Gastrocnemius medialis (tissue), 4 donors: ENCODE results near the gene DOCK11. TPM values are rescaled to one million over a fixed set of nuclear protein-coding genes. Genes with fewer than 3 reads are reported as not detected.

ENCODE experiments used
- ATAC-seq, 2 donors: fragments of 150-250 bp; one replicate each; pipeline ENCODE4 v1.9.1; 2016
- DNase-seq, 2 donors: peaks; one replicate each; pipeline ENCODE4 v3.0.0-alpha.2; 2019
- H3K27ac ChIP-seq, 4 donors: fragments of 200-600 bp; sonication (generic); 1 replicate in 1 of 4; 2 replicates in 3 of 4; pipeline ENCODE4 v1.5.1; 2016 to 2018; ENCODE audit warnings: mild to moderate bottlenecking in 2 of 4, moderate library complexity in 1 of 4
- H3K27me3 ChIP-seq, 3 donors: fragments of 200-600 bp; sonication (generic) in 2 of 3; 1 replicate in 1 of 3; 2 replicates in 2 of 3; pipeline versions ENCODE4 v1.5.1 to v1.6.0; 2016 to 2019; ENCODE audit warnings: mild to moderate bottlenecking in 1 of 3, moderate library complexity in 1 of 3
- H3K36me3 ChIP-seq, 2 donors: fragments of 200-600 bp; sonication (generic) in 1 of 2; one replicate each; pipeline ENCODE4 v1.5.1; 2017 to 2018
- H3K4me1 ChIP-seq, 2 donors: fragments of 200-600 bp; sonication (generic) in 1 of 2; one replicate each; pipeline ENCODE4 v1.5.1; 2016 to 2017; ENCODE audit warnings: mild to moderate bottlenecking in 2 of 2
- H3K4me3 ChIP-seq, 4 donors: fragments of 200-600 bp; sonication (generic) in 3 of 4; 1 replicate in 1 of 4; 2 replicates in 3 of 4; pipeline ENCODE4 v1.5.1; 2016 to 2019; ENCODE audit warnings: mild to moderate bottlenecking in 2 of 4
- H3K9me3 ChIP-seq, 3 donors: fragments of 200-600 bp; sonication (generic) in 2 of 3; 1 replicate in 1 of 3; 2 replicates in 2 of 3; pipeline ENCODE4 v1.5.1; 2016 to 2019
- CTCF ChIP-seq, 5 experiments: fragments of 450-650 bp in 3 of 5; fragments of 200-600 bp in 2 of 5; sonication (generic) in 2 of 5; IDR thresholded peaks in 4 of 5; conservative IDR thresholded peaks in 1 of 5; 1 replicate in 4 of 5; 2 replicates in 1 of 5; pipeline ENCODE4 v1.5.1; 2016 to 2019; ENCODE audit warnings: antibody characterized with exemption in 5 of 5, mild to moderate bottlenecking in 3 of 5, moderate library complexity in 3 of 5
- POLR2A ChIP-seq, 2 donors: fragments of 450-650 bp; IDR thresholded peaks; one replicate each; pipeline ENCODE4 v1.6.1; 2017; ENCODE audit warnings: antibody characterized with exemption in 2 of 2, mild to moderate bottlenecking in 2 of 2, moderate library complexity in 2 of 2
- in situ Hi-C, 4 donors: fragments of 200-750 bp; cut with MboI; loops; one replicate each; pipeline versions ENCODE4 v1.15.0 to v1.8.0; 2017; ENCODE audit warnings: low sequenced_read_pairs in 4 of 4
- intact Hi-C: fragments of 100-400 bp; cut with DNase I; formaldehyde crosslinking; loops from one replicate; pipeline ENCODE4 v1.15.1; 2023; ENCODE audit warnings: low total_unique reads
- total RNA-seq, 4 donors: library from RNA; depleted of rRNA; stranded (reverse); fragments of >200 nt; gene quantifications; one replicate each; pipeline versions ENCODE4 v1.1.0 to v1.2.3, GENCODE V29; 2016

DOCK11 gene
- total RNA-seq, 4 donors from 2014 or later, result 2.3 to 5.7 (median 3.2) TPM

DNA sequence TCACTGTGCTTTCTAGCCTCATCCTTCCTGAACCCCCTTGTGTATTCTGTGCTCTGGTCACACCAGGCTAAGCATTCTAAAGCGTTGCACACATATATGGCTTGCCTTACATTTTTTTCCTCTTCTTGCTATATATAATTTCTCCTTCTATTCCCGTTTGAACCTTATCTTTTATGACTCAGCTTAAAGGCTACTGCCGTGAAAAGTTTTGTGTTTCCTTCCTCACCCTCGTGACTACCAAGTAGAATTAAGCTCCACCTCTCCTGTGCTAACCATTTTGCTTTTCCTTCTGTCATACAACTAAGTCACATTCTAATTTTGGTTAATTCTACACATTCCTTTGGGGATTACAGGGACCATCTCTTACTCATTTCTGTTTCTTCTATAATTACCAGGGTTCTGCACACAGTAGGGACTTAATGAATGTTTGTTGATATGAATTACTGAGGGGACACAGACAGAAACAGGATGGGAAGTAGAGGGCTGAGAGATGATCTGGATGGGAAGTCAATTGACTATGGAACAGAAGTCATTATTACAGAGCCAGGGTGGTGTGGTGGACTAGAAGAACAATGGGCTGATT, 67.1 kb downstream of the DOCK11 start:
- ATAC-seq, result no peak
- H3K27me3 ChIP-seq, result no peaks in the 10 kb centered on the region
- in situ Hi-C loops (no loop called here), intact Hi-C loops (no loop called here)
- TF ChIP-seq CTCF (IDR thresholded peaks at IDR 0.05 in 4 of 5, conservative IDR thresholded peaks at IDR 0.05 in 1 of 5), result no peak
- TF ChIP-seq POLR2A (IDR thresholded peaks at IDR 0.05), result no peak
- no peaks in the 10 kb centered on the region for H3K36me3 ChIP-seq
- no peak for DNase-seq
- H3K27ac ChIP-seq, result no peak overlapping the region
- H3K4me3 ChIP-seq, result no peak overlapping the region
- H3K4me1 ChIP-seq, result no peaks in the 10 kb centered on the region
- no peaks in the 10 kb centered on the region for H3K9me3 ChIP-seq

GRCh38 chrX:118564498-118564897, 68.9 kb downstream of the DOCK11 start:
- ATAC-seq, result no peak
- H3K27ac ChIP-seq, result no peak overlapping the region
- no peak overlapping the region for H3K4me3 ChIP-seq
- H3K9me3 ChIP-seq, result no peaks in the 10 kb centered on the region
- no peaks in the 10 kb centered on the region for H3K36me3 ChIP-seq
- H3K4me1 ChIP-seq, result no peaks in the 10 kb centered on the region
- H3K27me3 ChIP-seq, result no peaks in the 10 kb centered on the region
- no peak for TF ChIP-seq CTCF (IDR thresholded peaks at IDR 0.05 in 4 of 5, conservative IDR thresholded peaks at IDR 0.05 in 1 of 5)
- TF ChIP-seq POLR2A (IDR thresholded peaks at IDR 0.05), result no peak
- no peak for DNase-seq
- in situ Hi-C loops (no loop called here), intact Hi-C loops (no loop called here)

DNA sequence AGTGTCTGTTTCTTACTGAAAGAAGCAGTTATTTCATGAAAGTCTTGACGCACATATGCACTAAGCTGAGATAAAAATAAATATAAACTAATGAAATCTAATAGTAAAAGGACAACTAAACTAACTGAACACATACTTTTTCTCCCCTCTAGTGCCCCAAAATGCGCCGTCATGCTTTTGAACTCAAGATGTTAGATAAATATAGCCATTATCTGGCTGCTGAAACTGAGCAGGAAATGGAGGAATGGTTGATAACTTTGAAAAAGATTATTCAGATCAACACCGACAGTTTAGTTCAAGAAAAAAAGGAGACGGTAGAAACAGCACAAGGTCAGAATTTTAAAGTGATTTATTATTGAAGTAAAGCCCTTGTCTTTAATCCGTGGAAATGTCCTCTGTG, 70.2 kb downstream of the DOCK11 start:
- Histone ChIP-seq H3K36me3 (no peaks in the 10 kb centered on the region), H3K9me3 (no peaks in the 10 kb centered on the region), H3K27ac (no peak overlapping the region), H3K4me1 (no peaks in the 10 kb centered on the region), H3K27me3 (no peaks in the 10 kb centered on the region), H3K4me3 (no peak overlapping the region)
- DNase-seq (no peak), ATAC-seq (no peak)
- intact Hi-C loops (no loop called here), in situ Hi-C loops (no loop called here)
- TF ChIP-seq CTCF (IDR thresholded peaks at IDR 0.05 in 4 of 5, conservative IDR thresholded peaks at IDR 0.05 in 1 of 5), result no peak
- no peak for TF ChIP-seq POLR2A (IDR thresholded peaks at IDR 0.05)

DNA sequence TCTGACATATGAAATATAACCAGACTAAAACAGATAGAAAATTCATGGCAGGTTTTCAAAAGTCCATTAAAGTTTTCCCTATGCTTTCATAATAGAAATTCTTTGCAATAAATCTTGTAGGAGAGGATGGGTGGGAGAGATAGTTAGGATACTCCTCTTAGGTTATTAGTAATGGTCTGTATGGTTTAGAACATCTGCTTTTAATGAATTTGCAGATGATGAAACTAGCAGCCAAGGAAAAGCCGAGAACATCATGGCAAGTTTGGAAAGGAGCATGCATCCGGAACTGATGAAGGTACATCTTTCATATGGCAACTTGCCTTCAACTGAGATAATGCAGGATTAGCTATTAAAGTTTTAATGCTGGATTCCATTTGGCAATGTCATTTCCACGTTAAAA, 70.7 kb downstream of the DOCK11 start:
- in situ Hi-C loops, result no loop called here
- Histone ChIP-seq H3K4me1 (no peaks in the 10 kb centered on the region), H3K27me3 (no peaks in the 10 kb centered on the region), H3K27ac (no peak overlapping the region), H3K9me3 (no peaks in the 10 kb centered on the region), H3K4me3 (no peak overlapping the region), H3K36me3 (no peaks in the 10 kb centered on the region)
- no peak for ATAC-seq
- TF ChIP-seq CTCF (IDR thresholded peaks at IDR 0.05 in 4 of 5, conservative IDR thresholded peaks at IDR 0.05 in 1 of 5) (no peak), POLR2A (IDR thresholded peaks at IDR 0.05) (no peak)
- intact Hi-C loops, result no loop called here
- DNase-seq, result no peak

DNA sequence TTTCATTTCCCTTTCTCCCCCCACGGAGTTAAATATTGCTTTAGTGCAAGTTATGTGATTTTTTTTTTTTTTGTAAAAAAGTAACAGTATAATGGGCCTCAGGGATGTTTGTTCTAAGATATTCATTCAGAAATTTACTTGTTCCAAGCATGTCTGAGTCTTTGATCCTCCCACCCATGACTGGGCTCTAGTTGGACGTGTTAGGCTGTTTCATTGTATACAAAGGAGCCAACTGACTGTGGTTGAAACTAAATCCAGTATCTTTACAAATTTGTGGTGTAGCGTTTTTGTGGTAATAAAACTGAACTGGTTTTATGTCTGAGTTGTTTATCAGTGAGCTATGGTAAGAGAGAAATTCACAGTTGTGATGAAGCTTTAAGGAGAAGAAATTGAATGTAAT, 74.1 kb downstream of the DOCK11 start:
- Histone ChIP-seq H3K27ac (no peak overlapping the region), H3K4me1 (no peaks in the 10 kb centered on the region), H3K36me3 (no peaks in the 10 kb centered on the region), H3K4me3 (no peak overlapping the region), H3K27me3 (no peaks in the 10 kb centered on the region), H3K9me3 (no peaks in the 10 kb centered on the region)
- in situ Hi-C loops, result no loop called here
- no peak for TF ChIP-seq POLR2A (IDR thresholded peaks at IDR 0.05)
- TF ChIP-seq CTCF (IDR thresholded peaks at IDR 0.05 in 4 of 5, conservative IDR thresholded peaks at IDR 0.05 in 1 of 5), result no peak
- DNase-seq, result no peak
- intact Hi-C loops, result no loop called here
- no peak for ATAC-seq
